Neuronal stem cell (in vitro differentiated cells): ENCODE results near the gene ASCC3.
A peak's percentile ranks its signal among the peaks of the same experiment; 100 is the strongest.

Experiments
- DNase-seq: peaks from one replicate; pipeline ENCODE4 v3.0.0-alpha.2; 2013; ENCODE audit warnings: low spot score
- H2AFZ ChIP-seq: one replicate; pipeline ENCODE4 v1.6.1; 2013; ENCODE audit warnings: mild to moderate bottlenecking, low read length, inconsistent platforms
- H2AK5ac ChIP-seq: 2 replicates; pipeline ENCODE4 v1.6.1; 2013; ENCODE audit warnings: low read depth, mild to moderate bottlenecking, inconsistent platforms, low read length, moderate library complexity, mixed read lengths
- H2BK120ac ChIP-seq: 2 replicates; pipeline ENCODE4 v1.6.1; 2013; ENCODE audit warnings: low read depth, mild to moderate bottlenecking, inconsistent platforms, low read length, moderate library complexity, mixed read lengths
- H2BK12ac ChIP-seq: one replicate; pipeline ENCODE4 v1.6.1; 2013; ENCODE audit warnings: low read length, inconsistent platforms
- H2BK15ac ChIP-seq: 2 replicates; pipeline ENCODE4 v1.6.1; 2013; ENCODE audit warnings: mild to moderate bottlenecking, low read length, inconsistent platforms, mixed read lengths
- H2BK5ac ChIP-seq: one replicate; pipeline ENCODE4 v1.6.1; 2013; ENCODE audit warnings: inconsistent platforms, mild to moderate bottlenecking, low read length, moderate library complexity
- H3K14ac ChIP-seq: one replicate; pipeline ENCODE4 v1.6.1; 2013; ENCODE audit warnings: low read length, inconsistent platforms
- H3K18ac ChIP-seq: 2 replicates; pipeline ENCODE4 v1.6.1; 2013; ENCODE audit warnings: low read length, inconsistent platforms
- H3K23ac ChIP-seq: 2 replicates; pipeline ENCODE4 v1.6.1; 2013; ENCODE audit warnings: low read depth, mild to moderate bottlenecking, mixed read lengths, low read length, inconsistent platforms; ENCODE audit not compliant: poor library complexity
- H3K27ac ChIP-seq: replicated peaks from 3 replicates; pipeline ENCODE4 v1.5.1; 2013; ENCODE audit warnings: low read length, inconsistent platforms
- H3K27me3 ChIP-seq, 3 experiments: 2 replicates each; pipeline ENCODE4 v1.6.1; 2013; ENCODE audit warnings: low read length in 3 of 3, mild to moderate bottlenecking in 2 of 3, inconsistent platforms in 1 of 3, low read depth in 1 of 3, mixed read lengths in 1 of 3, moderate library complexity in 1 of 3; ENCODE audit not compliant: control insufficient read depth in 3 of 3, insufficient read depth in 3 of 3
- H3K36me3 ChIP-seq, 2 donors: replicated peaks in 1 of 2; 2 replicates each; pipeline ENCODE4 v1.6.1; 2013; ENCODE audit warnings: low read length in 2 of 2; ENCODE audit not compliant: control insufficient read depth in 2 of 2, insufficient read depth in 2 of 2
- H3K4ac ChIP-seq: 2 replicates; pipeline ENCODE4 v1.6.1; 2013; ENCODE audit warnings: inconsistent platforms, mild to moderate bottlenecking, low read length, moderate library complexity
- H3K4me1 ChIP-seq, 2 donors: 1 replicate in 1 of 2; 2 replicates in 1 of 2; pipeline ENCODE4 v1.6.1; 2013; ENCODE audit warnings: low read length in 2 of 2, low read depth in 1 of 2; ENCODE audit not compliant: control insufficient read depth in 2 of 2, insufficient read depth in 1 of 2
- H3K4me2 ChIP-seq: one replicate; pipeline ENCODE4 v1.6.1; 2013; ENCODE audit warnings: mild to moderate bottlenecking, low read length, inconsistent platforms; ENCODE audit not compliant: insufficient read depth, poor library complexity, severe bottlenecking
- H3K4me3 ChIP-seq, 2 donors: 2 replicates each; pipeline ENCODE4 v1.5.1; 2013; ENCODE audit warnings: low read length in 2 of 2, mild to moderate bottlenecking in 2 of 2, inconsistent platforms in 1 of 2, moderate library complexity in 1 of 2
- H3K79me1 ChIP-seq: one replicate; pipeline ENCODE4 v1.6.1; 2013; ENCODE audit warnings: low read depth, mild to moderate bottlenecking, inconsistent platforms, low read length, moderate library complexity
- H3K9ac ChIP-seq: one replicate; pipeline ENCODE4 v1.6.1; 2013; ENCODE audit warnings: mild to moderate bottlenecking, low read depth, low read length, inconsistent platforms; ENCODE audit not compliant: poor library complexity
- H3K9me3 ChIP-seq, 2 donors: replicated peaks in 1 of 2; 2 replicates each; pipeline versions ENCODE3 to v1.6.1; 2013; ENCODE audit warnings: low read length in 2 of 2, mild to moderate bottlenecking in 2 of 2, inconsistent platforms in 1 of 2, low read depth in 1 of 2, mixed read lengths in 1 of 2, moderate library complexity in 1 of 2; ENCODE audit not compliant: control insufficient read depth in 2 of 2, insufficient read depth in 1 of 2
- H4K8ac ChIP-seq: one replicate; pipeline ENCODE4 v1.6.1; 2013; ENCODE audit warnings: low read depth, mild to moderate bottlenecking, inconsistent platforms, low read length, moderate library complexity
- H4K91ac ChIP-seq: one replicate; pipeline ENCODE4 v1.6.1; 2013; ENCODE audit warnings: low read length, low read depth, mild to moderate bottlenecking, inconsistent platforms; ENCODE audit not compliant: poor library complexity
- WGBS, 2 donors: extraction: QIAGEN DNeasy Blood & Tissue Kit; methylation state at CpG; one replicate each; pipeline ENCODE4 v1.1.7; 2013; ENCODE audit warnings: missing lambda C conversion rate in 2 of 2, mixed read lengths in 1 of 2; ENCODE audit not compliant: insufficient read length in 2 of 2, insufficient replicate concordance in 1 of 2; ENCODE audit errors: extremely low coverage in 2 of 2; 5-methylcytosine and 5-hydroxymethylcytosine counted together

Gene ASCC3

GRCh38 chr6:100901582-100901981, 20.5 kb upstream of the ASCC3 start:
- Histone ChIP-seq H2BK5ac (no peak overlapping the region), H2BK12ac (no peak overlapping the region), H3K27ac (no peak overlapping the region), H3K79me1 (no peaks in the 10 kb centered on the region), H3K4me1 (no peaks in the 10 kb centered on the region), H3K14ac (no peak overlapping the region), H2AK5ac (no peak overlapping the region), H4K8ac (no peak overlapping the region), H2AFZ (no peak overlapping the region), H2BK15ac (no peak overlapping the region), H3K36me3 (no peaks in the 10 kb centered on the region), H4K91ac (no peak overlapping the region), H3K9ac (no peak overlapping the region), H3K23ac (no peak overlapping the region), H3K18ac (no peak overlapping the region), H3K4me3 (no peak overlapping the region), H3K9me3 (peaks cover 0 to 2% of the 10 kb centered on the region in 2 donors), H3K4me2 (no peak overlapping the region), H3K27me3 (no peaks in the 10 kb centered on the region), H3K4ac (no peak overlapping the region), H2BK120ac (no peak overlapping the region)
- DNase-seq = no peak
- no CpG with 5 or more reads among the region's 3 CpGs for WGBS, 2 donors

- H3K18ac ChIP-seq = no peak overlapping the region
- H4K8ac ChIP-seq = no peak overlapping the region
- H3K27ac ChIP-seq = no peak overlapping the region
- H2BK15ac ChIP-seq = no peak overlapping the region
- H3K9me3 ChIP-seq = peaks cover 0 to 2% of the 10 kb centered on the region in 2 donors
- no peak overlapping the region for H3K9ac ChIP-seq
- H3K4me2 ChIP-seq = no peak overlapping the region
- H3K4ac ChIP-seq = no peak overlapping the region
- no peaks in the 10 kb centered on the region for H3K27me3 ChIP-seq
- H4K91ac ChIP-seq = no peak overlapping the region
- H3K79me1 ChIP-seq = no peaks in the 10 kb centered on the region
- H2BK12ac ChIP-seq = no peak overlapping the region
- peak overlapping the region; percentile 45 for H2AFZ ChIP-seq
- no peak overlapping the region for H2BK120ac ChIP-seq
- H2BK5ac ChIP-seq = no peak overlapping the region
- H3K36me3 ChIP-seq = no peaks in the 10 kb centered on the region
- H3K14ac ChIP-seq = no peak overlapping the region
- H3K4me3 ChIP-seq = no peak overlapping the region
- no peak for DNase-seq
- no peaks in the 10 kb centered on the region for H3K4me1 ChIP-seq
- no peak overlapping the region for H3K23ac ChIP-seq
- no peak overlapping the region for H2AK5ac ChIP-seq
- WGBS, 2 donors = no CpG with 5 or more reads among the region's 3 CpGs
These were observed 18.1 kb upstream of the ASCC3 start for GRCh38 chr6:100899202-100899601.

- Histone ChIP-seq H3K79me1 (no peaks in the 10 kb centered on the region), H4K91ac (no peak overlapping the region), H3K4me2 (no peak overlapping the region), H3K27me3 (no peaks in the 10 kb centered on the region), H2AFZ (no peak overlapping the region), H3K4me1 (no peaks in the 10 kb centered on the region), H3K9me3 (peaks cover 0 to 2% of the 10 kb centered on the region in 2 donors), H3K4me3 (no peak overlapping the region), H3K9ac (no peak overlapping the region), H2BK15ac (no peak overlapping the region), H2BK120ac (no peak overlapping the region), H3K23ac (no peak overlapping the region), H2BK5ac (no peak overlapping the region), H3K27ac (no peak overlapping the region), H3K4ac (no peak overlapping the region), H3K18ac (no peak overlapping the region), H2BK12ac (no peak overlapping the region), H3K14ac (no peak overlapping the region), H4K8ac (no peak overlapping the region), H2AK5ac (no peak overlapping the region), H3K36me3 (no peaks in the 10 kb centered on the region)
- DNase-seq = no peak
- no CpG with 5 or more reads among the region's 4 CpGs for WGBS, 2 donors
These were observed 16.5 kb upstream of the ASCC3 start for GRCh38 chr6:100897671-100898070.

DNA sequence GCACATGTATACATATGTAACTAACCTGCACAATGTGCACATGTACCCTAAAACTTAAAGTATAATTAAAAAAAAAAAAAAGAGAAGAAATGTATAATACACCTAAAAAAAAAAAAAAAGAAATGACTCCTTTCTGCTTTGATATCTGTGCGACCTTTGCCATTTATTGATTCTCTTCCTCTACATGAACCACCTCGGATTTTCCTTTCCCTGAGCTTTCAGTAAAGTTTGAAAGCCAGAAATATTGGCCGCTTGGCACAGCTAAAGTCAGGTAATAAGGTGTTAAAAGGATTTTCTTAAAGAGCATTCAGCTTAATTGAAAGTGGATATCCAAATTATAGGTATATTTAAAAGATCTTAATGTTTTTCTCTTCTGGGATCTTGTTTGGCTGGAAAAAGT, 12.6 kb upstream of the ASCC3 start:
- H3K23ac ChIP-seq = no peak overlapping the region
- no CpG with 5 or more reads among the region's 3 CpGs for WGBS, 2 donors
- no peak overlapping the region for H2BK5ac ChIP-seq
- H3K9me3 ChIP-seq = peaks cover 0 to 2% of the 10 kb centered on the region in 2 donors
- no peaks in the 10 kb centered on the region for H3K27me3 ChIP-seq
- H2BK12ac ChIP-seq = no peak overlapping the region
- H3K4ac ChIP-seq = no peak overlapping the region
- H2BK15ac ChIP-seq = no peak overlapping the region
- H2AFZ ChIP-seq = no peak overlapping the region
- no peak overlapping the region for H4K8ac ChIP-seq
- no peak for DNase-seq
- no peak overlapping the region for H3K27ac ChIP-seq
- no peak overlapping the region for H2BK120ac ChIP-seq
- H3K79me1 ChIP-seq = no peaks in the 10 kb centered on the region
- H2AK5ac ChIP-seq = no peak overlapping the region
- no peak overlapping the region for H3K14ac ChIP-seq
- no peak overlapping the region for H3K4me2 ChIP-seq
- no peak overlapping the region for H4K91ac ChIP-seq
- no peak overlapping the region for H3K9ac ChIP-seq
- H3K4me1 ChIP-seq = no peaks in the 10 kb centered on the region
- no peak overlapping the region for H3K18ac ChIP-seq
- H3K4me3 ChIP-seq = no peak overlapping the region
- no peaks in the 10 kb centered on the region for H3K36me3 ChIP-seq
